ENCODE data around the gene TSKU.
A peak's percentile ranks its signal among the peaks of the same experiment; 100 is the strongest.

Gene TSKU

GRCh38 chr11:76771446-76772099 lies 11.6 kb upstream of the TSKU start:
- DNase-seq = no peak

- no peak for DNase-seq
Observed at GRCh38 chr11:76772100-76772782, 10.9 kb upstream of the TSKU start.

GRCh38 chr11:76772783-76773106 lies 10.4 kb upstream of the TSKU start:
- DNase-seq = no peak

DNA sequence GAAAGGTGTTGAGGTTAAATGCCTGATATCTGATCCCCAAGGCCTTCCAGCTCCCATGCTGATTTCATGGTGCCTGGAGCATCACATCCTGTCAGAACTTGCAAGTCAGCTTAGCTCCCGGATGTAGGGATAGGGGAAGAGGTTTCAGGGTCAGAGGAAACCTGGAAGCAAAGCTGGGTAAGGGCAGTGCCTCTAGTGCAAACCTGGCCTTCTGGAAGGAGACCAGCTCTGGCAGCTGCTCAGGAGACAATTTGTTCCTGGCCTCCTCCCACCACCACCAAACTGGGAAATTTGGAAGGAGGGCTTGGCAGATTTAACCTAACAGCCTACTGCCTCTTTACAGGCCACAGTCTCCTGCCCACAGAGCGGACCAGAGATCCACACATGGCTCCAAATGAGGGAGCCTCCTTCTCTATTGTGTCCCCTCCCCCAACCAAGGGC lies 9.2 kb upstream of the TSKU start:
- no peak for DNase-seq

- no peak for DNase-seq
Observed at GRCh38 chr11:76776472-76776871, 6.7 kb upstream of the TSKU start.

GRCh38 chr11:76777305-76777704 lies 5.9 kb upstream of the TSKU start:
- DNase-seq = no peak

- no peak for DNase-seq
Observed at GRCh38 chr11:76777876-76778275, 5.3 kb upstream of the TSKU start.

DNA sequence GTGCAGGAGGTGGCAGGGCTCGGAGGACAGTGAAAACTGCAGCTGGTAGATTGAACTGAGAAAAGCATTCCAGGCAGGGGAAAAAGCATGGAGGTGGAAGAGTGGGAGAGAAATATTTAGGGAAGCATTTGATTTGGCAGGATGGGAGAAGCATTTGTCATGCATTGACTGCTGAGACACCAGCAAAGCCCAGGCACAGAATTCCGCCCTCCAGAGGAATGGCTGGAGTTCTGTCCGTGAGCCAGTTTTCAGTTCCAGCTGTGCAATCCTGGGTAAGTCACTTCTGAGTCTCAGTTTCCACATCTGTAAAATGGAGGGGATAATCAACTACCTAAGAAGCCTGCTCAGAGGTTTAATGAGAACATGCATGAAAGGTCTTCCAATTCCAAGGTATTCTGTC lies 4.3 kb upstream of the TSKU start:
- no peak for DNase-seq

GRCh38 chr11:76781046-76781801 lies 1.9 kb upstream of the TSKU start:
- no peak for DNase-seq

DNA sequence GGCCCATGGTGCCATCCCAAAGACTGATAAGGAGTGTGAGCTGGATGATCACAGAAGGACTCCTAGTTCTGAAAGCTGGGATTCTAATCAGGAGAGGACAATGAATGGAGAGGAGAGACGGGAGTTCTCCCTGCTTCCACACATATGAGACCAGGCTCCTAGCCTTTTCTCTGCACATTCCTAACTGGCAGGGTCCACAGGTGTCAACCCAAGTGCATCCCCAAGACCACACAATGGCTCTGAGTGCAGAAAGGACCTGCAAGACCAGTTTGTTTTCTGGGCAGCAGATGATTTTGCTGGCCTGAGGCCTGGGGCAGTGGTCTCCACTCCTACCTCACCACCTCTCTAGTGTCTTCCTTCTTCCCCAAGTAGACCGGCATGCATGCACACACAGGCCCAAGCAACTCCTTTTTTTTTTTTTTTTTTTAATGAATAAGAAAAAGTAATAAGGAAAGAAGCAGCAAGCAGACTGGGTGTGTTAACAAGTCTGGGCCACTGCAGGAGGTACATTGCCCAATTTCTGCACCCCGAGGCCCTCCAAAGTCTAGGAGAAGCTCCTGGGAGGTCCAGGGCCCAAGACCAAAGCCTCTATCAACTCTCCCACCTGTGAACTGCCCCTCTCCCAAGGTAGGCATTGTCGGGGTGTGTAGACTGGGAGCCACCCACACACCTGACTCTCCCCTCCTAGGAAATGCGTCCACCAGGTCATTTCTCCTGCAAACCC lies 1.2 kb upstream of the TSKU start:
- DNase-seq = no peak

GRCh38 chr11:76782531-76783293 lies 444 bp upstream of the TSKU start:
- peak; percentile 36 to 56 for DNase-seq

- peak in 1 of 2 donors; percentile 22 for DNase-seq
Observed at GRCh38 chr11:76783896-76784813, 999 bp downstream of the TSKU start.

DNA sequence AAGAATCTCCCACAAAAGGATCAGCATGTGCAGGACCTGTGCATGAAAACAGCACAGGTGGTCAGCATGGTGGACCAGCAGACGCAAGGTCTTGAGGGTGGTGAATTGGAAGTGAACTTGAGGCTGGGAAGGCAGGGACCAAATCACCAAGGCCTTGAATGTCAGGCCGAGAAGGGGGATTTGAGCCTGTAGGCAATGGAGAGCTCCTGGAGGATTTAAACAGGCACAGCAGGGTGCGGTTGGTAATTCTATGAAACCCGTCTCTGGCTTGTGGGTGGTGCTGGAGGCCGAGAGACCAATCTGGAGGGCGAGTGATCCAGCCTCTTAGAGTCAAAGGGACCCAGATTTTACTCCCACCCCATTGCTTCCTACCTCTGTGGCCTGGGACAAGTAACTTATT lies 2.4 kb downstream of the TSKU start:
- DNase-seq = no peak

DNA sequence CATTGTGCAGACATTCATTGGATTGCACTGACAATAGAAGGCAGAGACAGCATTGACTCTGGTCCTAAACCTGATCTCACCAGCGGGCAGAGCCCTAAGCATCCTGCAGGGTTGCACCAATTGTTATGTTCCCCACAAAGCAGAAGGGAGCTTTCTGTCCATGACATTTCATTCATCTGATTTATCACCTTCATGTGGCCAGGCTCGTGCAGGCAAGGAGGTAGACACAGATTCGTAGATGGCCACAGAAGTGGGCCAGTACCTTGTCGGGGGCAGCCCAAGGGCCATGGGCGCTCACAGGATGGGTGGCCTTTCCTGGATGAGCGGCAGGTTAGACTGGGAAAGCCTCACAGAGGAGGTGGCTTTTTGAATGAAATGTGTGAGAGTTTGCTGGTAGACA lies 2.9 kb downstream of the TSKU start:
- no peak for DNase-seq

- no peak for DNase-seq
Observed at GRCh38 chr11:76786441-76787014, 3.4 kb downstream of the TSKU start.

DNA sequence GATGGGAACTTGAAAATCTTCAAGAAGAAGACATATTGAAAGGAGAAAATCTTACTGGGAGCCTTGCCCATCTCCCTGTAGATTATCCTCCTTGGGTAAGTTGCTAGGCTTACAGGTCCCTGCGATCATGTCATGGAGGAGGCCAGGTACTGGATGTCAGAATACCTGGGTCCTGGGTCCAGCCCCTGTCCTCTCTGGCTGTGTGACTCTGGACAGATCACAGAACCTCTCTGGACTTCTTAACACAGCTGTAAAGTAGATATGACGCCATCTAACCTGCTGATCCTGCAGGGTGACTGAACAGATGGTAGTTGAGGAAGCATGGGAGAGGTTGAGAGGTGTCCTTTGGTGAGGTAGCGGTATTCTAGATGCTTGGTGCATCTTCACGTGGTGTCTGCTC lies 4.1 kb downstream of the TSKU start:
- DNase-seq = no peak

DNA sequence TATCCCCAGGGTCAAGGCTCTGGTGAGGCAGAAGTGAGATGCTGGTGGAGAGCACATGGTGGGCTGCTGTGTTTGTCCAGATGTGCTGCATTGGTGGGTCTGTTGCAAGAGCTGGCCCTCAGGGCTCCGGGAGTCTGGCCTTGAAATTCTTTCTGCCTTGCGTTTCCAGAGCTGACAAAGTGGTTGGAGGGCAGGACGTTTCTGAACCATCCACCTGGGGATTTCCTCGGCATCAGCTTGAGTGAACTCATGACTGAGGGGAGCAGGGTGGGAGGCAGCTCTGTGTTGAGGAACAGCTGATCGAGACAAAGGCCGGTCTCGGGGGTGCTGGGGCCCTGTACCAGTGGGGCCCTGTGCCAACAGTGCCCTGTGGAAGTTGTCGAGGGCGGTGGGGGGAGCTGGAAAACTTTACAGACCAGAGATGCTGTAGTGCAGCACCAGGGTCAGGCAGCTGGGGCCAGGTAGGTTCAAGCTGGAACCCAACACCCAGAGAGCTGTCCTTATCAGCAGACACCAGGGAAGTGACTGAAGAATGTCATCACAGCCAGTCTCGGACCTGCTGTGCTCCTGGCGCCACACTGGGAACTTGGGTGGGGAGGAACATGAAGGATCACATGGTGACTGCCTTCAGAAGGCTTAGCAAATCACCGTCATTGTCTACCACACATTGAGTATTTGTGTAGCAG lies 4.9 kb downstream of the TSKU start:
- DNase-seq = no peak

- DNase-seq = peak; percentile 18 to 23
Observed at GRCh38 chr11:76788661-76789442, 5.7 kb downstream of the TSKU start.

DNA sequence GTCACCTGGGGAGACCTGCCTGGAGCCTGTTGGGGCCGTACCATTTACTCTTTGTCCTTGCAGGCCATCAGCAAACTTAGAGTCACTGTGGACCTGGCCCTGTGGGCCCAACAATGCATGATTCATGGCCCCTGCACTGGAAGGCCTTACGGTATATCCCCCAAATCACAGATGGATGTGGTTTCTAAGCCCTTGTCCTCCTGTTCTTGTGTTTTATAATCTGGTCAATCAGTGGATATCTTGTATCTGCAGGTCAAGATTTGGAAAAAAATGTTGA lies 6.2 kb downstream of the TSKU start:
- DNase-seq = no peak

- DNase-seq = no peak
Observed at GRCh38 chr11:76790251-76790650, 7.1 kb downstream of the TSKU start.

All from hippocampal formation (tissue), 2 donors.